ENCODE measurements around the gene CLEC20A.
A peak's percentile ranks its signal among the peaks of the same experiment; 100 is the strongest.

CLEC20A gene

DNA sequence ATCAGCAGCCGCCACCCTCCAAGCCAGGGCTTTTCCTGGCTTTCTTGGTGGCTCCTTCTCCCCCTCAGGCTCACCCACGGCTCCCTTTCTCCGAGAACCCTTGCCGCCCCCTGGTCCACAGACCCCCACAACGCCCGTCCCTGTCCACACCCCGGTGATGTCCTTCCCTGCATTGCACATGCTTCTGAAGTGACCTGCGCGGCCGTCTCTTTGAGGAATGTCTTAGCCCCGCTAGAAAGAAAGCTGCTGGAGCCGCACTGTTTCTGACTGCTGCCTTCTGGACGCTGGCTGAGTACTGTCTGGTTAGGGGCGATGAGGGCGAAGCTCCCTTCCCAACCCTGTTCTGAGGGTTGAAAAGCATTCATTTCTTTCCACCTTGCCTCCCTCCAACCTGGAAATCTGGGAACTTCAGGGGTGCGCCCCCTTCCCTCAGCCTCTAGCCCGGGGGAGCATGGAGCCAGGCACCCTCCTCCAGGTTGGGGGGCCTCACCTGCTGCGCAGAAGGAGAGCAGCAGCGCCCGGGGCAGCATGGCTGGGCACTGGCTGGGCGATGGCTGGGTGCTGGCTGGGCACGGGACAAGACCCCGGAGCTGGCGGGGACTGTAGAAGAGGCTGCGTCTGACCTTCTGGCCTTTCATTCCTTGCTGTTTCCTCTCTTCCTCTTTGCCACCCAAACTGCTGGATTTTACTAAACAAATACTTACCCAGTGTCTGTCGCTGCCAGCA is at the start of gene CLEC20A:
TSS of gene CLEC20A (minus strand) at position 555 of the 726 bp plus-strand sequence. CDS start at position 530, 25 bp downstream.
- DNase-seq (ENCODE audit: low read depth): no peak

DNA sequence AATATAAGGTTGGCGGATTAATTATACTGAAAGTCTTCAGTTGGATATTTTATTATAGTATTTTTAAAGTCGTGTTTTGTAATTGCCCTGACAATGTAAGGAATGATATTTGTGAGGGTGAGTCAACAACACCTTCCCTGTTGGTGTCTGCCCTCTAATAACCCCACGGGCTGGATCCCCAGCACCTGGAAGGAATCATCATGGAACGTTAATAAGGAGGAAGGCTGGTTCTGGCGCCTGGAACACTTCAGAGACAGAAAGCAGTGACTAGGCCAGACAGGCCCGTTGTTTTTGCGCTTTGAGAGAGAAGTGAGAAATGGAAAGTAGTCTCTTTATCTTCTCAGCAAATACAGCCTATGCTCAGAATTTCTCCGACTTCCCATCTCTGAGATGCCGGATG is 47.8 kb upstream of the CLEC20A start:
- DNase-seq (ENCODE audit: low read depth): no peak

DNA sequence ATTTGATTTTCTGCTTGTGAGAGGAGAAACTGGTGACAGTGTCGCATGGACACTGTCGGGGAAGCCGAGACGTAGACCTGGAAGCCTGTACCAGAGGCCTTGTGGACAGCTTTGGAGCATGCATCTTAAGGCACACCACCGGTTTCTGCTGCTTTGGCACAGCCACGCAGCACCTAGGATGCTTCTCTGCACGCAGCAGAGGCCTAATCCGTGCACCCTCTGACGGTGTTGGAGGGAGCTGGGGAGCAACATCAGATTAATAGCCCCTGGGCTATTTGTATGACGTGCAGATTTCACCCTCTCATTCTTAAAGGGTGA is 46.5 kb upstream of the CLEC20A start:
- DNase-seq (ENCODE audit: low read depth): no peak

DNA sequence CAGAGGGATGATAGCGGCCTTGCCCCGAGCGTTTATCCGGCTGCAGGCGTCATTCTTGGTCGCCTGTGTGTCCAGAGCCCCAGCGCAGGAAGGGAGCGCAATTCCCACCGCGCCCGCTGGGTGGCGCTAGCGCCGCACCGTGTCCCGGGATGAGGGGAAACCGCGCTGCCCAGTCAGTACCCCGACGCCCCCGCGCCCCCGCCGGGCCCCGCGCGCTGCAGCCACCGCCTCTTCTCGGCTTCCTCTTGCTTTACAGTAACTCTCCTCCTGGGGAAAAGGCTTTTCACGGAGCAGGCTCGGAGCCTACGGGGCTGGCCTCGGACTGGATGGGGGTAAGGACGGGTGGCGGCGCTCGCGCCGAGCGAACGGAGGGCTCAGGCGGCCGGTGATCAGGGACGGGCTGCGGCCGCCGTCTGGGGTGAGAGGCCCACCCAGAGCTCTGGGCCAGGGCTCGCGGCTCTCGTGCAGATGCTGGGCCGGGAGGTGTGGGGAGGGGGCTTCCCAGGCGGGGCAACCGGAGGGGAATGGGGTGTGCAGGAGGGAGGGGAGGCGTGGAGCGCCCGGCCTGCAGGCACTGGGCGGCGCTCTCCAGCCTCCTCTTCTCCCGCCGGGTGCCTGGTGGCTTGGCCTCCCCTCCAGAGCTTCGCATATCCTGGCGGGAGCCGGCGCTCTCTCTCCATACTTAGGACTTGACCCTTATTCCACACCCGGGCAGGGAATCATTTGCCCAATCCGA is 46.0 kb upstream of the CLEC20A start:
- DNase-seq (ENCODE audit: low read depth): peak; percentile 79

DNA sequence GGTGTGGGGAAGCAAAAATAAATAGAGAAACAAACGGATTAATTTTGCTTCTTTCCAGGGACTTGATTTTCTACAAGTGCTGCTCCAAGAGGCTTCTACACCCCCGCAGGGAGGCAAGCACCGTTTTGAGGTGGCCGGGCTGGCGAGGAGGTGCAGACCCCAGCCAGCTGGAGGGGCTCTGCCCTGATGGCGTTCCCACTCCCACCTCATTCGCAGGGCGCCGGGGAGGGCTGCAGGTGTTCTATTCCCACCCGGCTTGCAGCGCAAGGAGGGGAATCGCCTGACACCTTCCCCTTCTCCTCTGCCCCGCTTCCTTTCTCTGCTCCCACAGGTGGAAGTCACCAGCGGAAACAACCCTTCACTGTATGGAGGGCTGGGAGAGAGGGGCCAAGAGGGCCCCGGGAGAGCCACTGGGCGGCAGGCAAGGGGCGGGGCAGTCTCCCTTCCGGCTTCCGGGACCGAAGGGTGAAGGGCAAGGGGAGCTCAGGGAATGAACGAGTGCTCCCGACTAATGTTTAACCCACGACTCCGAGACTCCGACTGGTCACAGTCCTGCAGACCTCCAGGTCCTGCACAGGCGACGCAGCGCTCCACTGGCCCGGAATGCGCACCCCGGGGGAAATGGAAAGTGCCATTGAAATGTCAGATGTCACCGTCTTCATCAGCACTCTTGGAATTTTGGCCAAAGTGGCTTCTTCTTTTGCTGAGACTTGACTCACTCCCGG is 45.2 kb upstream of the CLEC20A start:
- DNase-seq (ENCODE audit: low read depth): no peak

DNA sequence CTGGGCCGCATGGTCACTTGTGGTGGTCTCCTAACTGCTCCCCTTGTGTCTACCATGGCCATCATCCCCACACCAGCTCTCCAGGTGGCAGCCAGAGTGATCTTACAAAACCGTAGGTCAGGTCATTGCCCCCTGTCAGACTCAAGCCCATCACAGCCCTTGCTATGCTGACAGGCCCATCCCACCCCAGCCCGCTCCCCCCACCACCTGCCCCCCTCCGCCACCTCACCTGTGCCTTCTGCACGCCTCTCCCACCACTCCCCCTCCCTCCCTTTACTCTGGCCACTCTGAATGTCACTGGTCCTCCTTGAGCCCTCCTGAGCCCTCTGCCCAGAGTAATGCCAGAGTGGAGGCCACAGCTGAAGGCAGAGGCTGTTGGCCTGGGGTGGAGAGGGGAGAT is 44.6 kb upstream of the CLEC20A start:
- DNase-seq (ENCODE audit: low read depth): no peak

DNA sequence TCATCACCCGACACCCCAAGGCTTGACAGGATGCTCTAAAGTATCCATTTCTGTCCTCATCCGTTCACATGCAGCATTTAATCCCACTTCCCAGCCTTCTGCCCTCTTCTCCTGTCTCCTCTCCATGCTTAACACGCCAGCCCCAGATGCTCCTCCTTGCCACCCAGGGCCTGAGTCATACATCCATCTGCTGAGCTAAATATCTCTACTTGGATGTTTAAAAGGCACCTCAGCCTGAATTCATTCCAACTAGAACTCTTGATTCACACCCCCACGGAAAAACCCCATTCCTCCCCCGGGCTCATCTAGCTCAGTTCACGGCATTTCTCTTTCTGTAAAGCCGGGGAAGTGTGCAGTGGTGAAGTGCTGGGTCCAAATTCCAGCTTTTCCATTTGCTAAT is 43.9 kb upstream of the CLEC20A start:
- no peak for DNase-seq (ENCODE audit: low read depth)

DNA sequence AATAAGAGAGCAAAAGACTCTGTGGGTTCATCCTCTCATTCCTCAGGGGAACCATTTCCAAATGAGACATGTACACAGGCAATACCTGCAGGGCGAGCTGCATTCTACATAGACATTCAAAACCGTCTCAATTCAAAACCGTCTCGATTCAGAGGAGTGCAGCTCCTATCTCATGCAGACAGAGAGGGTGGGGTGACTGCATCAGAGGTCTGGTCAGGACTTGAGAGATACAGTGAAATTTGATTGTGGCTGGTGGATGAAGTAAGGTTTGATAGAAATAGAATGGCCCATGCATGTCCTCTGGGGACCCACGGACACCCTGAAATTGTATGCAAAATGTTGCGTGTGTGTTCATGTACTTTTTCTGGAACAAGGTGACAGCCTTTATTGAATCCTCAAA is 43.4 kb upstream of the CLEC20A start:
- no peak for DNase-seq (ENCODE audit: low read depth)

DNA sequence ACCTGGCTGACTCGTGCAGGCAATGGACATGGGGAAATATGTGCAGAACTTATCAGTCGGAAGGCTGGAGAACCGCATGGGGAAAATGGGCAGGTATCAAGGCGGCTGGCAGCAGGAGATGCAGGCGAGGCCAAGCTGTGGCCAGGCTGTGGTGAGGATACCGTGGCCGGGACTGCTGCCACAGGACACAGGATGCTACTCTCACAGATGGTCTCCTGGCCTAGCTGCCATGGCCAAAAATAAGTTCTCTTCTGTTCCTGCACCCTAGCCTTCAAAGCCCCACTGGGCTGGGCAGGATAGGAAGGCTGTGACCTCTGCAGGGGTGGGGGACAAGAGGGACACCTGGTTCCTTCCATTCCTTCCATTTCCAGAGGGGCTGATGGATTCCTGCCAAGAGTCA is 42.5 kb upstream of the CLEC20A start:
- no peak for DNase-seq (ENCODE audit: low read depth)

DNA sequence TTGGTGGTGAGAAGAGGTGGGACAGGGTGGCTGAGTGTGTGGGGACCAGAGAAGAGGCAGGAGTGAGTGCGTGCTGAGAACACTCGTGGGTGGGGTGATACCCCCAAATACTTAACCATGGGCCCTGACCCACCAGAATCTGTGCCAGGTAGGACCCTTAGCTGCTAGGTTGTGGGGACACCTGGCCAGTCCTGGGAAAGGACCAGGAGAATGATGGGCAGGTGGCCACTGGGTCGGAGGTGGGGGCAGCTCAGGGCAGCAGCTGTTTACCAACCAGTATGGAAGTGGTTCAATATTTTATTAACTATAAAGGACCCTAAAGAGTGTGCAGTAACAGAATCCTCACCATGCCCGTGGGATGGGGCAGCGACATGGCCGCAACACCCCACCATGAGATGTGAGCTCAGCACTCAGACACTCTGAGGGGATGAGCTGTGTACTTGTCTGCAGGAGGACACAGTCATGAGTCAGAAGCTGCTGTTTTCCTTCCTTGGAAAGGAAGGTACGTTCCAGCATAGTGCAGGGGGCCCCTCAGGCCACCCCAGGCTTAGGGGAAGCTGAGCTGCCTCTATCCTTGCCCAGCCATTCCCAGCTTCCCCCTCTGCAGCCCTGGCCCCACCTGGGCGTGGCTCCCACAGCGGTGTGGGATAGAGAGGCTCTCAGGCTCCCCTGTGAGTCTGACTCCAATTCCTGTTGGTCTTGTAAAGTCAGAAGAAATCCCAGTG is 41.6 kb upstream of the CLEC20A start:
- DNase-seq (ENCODE audit: low read depth): no peak

DNA sequence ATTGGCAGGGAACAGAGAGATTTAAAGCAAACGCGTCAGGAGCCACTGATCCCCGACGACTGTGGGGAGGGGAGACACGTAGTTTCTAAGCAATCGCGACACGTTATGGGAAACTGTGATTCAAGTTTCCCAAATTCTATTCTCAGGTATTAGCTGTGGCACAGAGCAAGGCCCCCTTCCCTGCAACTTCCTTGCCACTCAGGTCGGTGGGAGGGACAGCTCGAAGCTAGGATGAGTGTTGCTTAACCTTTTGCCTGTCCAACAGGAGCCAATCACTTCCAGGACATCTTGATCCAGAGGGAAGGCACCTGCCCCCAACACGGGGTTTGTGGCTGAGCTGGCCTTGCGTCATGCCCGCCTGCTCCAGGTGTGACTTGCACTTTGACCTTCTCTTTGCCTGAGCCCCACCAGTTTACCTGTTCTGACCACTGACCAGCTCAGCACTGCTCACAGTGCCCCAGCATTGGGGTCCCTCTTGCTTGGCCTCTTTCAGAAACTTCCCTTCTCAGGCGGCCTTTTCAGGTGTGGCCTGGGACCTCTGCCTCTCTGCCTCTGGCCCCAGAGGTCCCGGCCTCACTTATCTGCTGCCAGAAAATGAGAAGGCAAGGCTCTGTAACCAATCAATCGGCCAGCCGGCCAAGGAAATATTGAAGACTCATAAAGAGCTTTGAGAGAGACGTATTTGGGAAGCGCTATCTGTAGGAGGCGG is 40.8 kb upstream of the CLEC20A start:
- DNase-seq (ENCODE audit: low read depth): no peak

DNA sequence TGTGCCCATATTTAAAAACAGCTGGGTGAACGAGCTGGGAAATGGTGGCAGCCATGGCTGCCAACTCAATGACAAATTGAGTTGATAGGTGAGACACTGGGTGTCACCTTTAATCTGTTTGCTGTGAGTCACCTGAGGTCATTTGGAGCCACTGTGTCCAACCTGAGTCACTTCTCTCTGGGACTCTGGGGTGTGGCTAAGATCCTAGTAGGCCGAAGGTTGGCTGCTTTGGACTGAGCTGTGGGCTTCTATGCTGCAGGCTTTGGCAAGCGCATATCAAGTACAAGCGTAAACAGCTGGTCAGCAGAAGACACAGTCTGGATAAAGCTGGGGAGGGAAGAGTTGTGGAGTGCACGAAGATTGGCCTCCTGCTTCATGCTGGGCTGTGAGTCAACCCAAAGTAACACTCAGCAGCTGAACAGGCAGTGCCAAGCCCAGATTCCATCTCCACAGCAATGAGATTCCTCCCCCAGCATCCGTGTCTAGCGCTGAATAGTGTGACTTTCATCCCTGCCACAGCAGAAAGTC is 40.1 kb upstream of the CLEC20A start:
- no peak for DNase-seq (ENCODE audit: low read depth)

DNA sequence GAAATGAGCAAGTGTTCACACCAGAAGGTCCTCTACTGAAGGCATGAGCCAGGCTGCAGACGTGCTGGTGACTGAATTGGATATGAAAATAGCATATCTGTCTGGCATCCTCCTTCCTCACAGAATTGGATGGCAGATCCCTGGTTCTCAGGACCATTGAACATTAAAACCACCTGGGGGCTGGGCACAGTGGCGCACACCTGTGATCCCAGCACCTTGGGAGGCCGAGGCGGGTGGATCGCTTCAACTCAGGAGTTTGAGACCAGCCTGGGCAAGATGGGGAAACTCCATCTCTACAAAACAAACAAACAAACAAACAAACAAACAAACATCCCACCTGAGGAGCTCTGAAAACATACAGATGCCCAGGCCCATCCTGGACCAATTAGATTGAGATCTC is 39.6 kb upstream of the CLEC20A start:
- no peak for DNase-seq (ENCODE audit: low read depth)

DNA sequence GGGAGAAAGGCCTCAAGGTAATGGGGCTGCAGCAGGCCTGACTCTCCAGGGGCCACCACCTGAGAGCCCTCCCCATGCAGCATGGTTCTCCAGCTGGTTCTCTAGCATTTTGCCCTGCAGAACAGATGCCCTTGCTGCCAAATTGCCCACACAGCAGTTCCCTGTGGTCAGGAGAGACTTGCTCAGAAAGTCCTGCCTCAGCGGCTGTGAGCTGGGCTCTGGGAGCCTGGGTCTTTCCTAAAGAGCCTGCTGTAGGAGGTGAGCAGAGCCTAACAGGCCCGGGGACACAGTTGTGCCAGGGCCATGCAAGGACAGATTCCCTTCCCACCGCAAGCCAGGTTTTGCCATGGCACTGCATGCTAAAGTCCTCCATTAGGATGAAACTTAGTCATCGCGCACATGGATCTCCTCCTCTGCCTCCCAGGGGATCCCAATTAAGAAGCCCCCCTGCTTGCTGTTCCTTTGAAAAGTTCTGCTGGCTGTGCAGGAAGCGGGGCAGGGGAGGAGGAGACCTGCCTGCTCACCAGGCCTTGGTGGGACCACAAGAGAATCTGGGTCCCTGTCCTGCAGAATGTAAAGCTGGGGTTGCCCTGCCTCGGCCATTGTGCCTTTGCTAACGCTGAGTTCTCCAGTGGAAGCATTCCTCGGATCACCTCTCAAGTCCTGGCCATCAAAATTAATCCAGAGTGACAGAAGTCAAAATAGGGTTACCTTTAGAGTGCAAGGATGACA is 37.5 kb upstream of the CLEC20A start:
- no peak for DNase-seq (ENCODE audit: low read depth)

DNA sequence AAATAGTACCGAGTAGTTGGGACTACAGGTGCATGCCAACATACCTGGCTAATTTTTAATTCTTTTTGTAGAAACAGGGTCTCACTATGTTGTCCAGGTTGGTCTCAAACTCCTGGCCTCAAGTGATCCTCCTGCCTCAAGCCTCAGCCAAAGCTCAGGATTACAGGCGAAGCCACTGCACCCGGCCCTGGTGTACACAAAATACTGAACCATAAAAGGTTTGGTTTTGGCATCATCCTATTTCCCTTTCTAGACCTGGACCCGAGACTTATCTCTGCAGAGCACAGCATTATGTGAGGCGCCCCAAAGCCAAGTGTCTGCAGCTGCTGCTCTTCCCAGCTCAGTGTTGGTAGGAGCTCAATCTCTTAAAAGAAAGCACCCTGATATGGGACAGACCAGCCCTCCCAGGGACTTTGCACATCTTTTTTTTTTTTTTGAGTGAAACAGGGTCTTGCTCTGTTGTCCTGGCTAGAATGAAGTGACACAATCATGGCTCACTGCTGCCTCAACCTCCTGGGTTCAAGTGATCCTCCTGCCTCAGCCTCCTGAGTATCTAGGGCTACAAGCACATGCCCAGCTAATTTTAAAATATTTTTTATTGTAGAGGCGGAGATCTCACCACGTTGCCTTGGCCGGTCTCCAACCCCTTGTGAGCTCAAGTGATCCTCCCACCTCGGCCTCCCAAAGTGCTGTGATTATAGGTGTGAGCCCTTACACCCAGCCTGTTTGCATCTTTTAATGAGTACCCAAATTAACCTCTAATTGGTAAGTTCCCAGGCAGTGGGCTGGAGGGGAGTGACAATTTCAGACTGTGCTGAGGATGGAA is 36.6 kb upstream of the CLEC20A start:
- no peak for DNase-seq (ENCODE audit: low read depth)

DNA sequence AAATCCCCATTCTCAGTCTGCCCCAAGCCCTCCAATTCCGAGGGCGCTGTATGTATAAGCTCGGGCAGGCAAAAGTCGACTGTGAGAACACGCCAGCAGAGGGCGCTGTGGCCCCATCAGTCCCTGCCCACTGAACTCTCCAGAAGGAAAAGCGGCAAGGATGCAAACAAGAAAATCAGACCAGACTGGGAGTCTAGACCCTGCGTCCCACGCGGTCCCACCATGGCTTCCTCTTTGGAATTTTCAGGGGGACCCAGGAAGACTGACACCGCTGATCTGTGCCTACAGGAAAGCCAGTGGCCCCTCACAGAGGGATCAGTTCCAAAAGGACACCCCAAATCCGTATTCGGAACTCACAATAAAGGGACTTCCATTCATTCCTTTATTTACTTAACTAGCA is 35.6 kb upstream of the CLEC20A start:
- DNase-seq (ENCODE audit: low read depth): peak; percentile 57

DNA sequence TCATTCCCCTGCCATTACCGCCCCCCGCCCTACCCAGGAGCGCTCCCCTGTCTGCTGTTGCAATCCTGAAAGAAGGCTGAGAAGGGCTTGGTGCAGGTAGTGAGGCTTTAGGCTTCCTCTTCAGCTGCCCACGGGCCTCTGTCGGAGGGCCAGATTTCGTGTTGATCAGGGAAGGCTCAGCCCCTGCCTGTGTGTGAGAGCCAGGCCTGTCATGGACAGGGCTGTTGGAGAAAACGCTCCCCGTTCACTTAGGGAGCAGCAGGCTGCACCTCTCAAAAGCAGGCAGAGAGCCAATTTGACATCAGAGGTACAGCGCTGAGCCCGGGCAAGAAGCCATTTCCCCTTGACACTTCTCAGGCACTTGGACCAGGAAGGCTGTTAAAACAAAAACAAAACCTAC is 35.1 kb upstream of the CLEC20A start:
- no peak for DNase-seq (ENCODE audit: low read depth)

DNA sequence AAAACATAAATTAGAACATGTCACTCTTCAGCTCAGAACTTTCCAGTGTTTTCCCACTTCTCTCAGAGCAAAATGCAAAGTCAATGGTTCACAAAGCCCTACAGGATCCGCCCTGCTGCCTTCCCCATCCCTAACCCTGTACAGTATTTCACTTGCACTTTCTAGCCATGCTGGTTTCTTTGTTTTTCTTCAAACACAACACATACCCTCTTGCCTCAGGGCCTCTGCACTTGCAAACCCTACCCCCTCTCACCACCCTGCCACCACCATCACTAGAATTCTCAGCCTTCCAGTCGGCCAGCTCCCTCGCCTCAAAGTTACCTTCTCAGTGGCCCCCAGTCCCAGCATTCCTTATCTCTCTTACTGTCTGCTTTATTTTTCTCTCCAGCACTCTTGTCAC is 33.7 kb upstream of the CLEC20A start:
- DNase-seq (ENCODE audit: low read depth): no peak

DNA sequence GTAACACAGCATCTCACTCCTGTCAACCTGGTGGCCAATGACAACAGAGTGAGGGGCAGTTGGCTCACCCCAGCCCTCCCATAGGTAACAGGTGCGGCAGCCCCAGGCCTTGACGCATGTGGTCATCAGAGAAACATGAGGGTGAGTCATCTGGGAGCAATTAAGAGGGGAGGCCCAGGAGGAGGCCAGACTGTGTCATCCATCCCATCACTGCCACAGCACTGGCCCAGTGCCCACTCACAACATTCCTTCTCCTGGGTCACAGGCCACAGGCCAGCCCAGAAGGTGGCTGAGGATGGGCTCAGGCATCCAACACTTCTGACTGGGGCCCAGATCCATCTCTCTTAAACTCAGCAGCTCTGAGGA is 33.3 kb upstream of the CLEC20A start:
- no peak for DNase-seq (ENCODE audit: low read depth)

DNA sequence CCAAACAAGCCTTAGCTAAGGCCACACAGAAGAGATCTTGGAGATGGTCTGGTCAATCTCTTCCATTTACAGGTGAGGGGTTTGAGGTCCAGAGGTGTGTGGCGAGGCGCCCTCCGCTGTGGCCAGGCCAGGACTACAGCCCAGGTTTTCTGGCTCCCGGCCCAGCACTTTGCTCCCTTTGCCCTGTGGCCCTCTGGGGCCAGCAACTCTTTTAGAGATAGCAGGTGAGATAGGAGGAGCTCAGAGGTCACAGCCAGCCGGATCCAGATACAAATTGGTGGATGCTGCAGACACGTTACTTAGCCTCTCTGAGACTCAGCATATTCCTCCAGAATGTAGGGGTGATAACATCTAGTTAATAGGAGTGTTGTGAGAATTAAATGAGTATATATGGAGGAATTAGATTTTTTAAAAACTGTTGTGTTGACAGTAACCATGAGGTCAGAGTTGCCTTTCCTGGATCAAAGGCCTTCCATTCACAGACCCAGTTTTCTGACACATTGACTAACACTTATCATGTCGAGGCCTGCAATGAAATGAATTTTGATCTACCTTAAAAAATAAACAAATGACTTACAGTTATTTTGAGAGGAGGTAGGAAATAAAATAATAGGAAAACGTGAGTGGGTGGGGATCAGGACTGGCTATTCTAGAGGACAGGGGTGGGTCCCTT is 32.7 kb upstream of the CLEC20A start:
- no peak for DNase-seq (ENCODE audit: low read depth)
